GM21529 (cell line): ENCODE measurements around the gene NID1.
"Not testable (repeated sequence)": the region's sequence is repeated elsewhere in the genome, so short reads cannot be mapped to it uniquely, and the experiment has no call there.

Source experiments
- ATAC-seq: cut with Tn5 transposase; IDR thresholded peaks from one replicate; pipeline ENCODE4 v1.9.1; 2021; ENCODE audit not compliant: unreplicated experiment

Gene NID1

DNA sequence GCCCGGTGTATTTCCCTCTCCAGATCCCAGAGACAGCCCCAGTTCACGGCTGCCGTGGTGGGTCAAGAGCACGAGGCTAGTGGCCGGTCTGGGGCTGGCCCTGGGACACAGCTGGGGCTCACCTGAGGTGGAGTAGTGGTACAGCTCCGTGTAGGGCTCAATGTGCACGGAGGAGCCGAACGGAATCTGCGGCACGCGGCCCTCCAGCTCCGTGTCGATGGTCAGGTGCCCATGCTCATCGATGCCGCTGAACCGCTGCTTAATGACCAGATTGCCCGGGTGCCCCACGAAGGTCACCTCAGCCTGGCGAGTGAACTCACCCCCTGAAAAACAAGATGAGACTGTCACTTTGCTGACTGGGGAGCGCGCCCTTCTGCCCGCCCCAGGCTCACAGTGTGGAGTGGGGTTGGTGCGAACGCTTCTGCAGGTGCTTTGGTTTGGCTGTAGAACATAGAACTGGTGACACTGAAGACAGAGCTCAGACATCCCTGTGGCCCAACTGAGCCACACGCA is 35.4 kb downstream of the NID1 start:
- ATAC-seq, result no peak

GRCh38 chr1:236027104-236027503 is 37.8 kb downstream of the NID1 start:
- no peak for ATAC-seq

- ATAC-seq, result no peak
Observed at GRCh38 chr1:236025836-236026235, 39.1 kb downstream of the NID1 start.

DNA sequence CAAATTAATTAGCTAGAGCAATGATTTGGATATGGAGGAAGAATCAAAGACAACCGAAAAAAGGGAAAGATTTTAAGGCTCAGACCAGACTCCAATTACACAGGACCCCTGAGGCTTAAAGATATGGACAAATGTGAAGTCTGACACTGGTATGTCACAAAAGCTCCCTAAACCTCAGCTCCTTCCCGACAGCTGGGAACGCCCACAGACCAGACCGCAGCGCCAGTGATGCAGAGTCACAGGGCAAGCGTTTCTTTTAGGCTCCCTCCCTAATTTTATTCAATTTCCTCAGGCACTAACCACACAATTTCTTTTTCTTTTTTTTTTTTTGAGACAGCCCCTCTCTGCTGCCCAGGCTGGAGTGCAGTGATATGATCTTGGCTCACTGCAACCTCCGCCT is 40.2 kb downstream of the NID1 start:
- ATAC-seq, result no peak

DNA sequence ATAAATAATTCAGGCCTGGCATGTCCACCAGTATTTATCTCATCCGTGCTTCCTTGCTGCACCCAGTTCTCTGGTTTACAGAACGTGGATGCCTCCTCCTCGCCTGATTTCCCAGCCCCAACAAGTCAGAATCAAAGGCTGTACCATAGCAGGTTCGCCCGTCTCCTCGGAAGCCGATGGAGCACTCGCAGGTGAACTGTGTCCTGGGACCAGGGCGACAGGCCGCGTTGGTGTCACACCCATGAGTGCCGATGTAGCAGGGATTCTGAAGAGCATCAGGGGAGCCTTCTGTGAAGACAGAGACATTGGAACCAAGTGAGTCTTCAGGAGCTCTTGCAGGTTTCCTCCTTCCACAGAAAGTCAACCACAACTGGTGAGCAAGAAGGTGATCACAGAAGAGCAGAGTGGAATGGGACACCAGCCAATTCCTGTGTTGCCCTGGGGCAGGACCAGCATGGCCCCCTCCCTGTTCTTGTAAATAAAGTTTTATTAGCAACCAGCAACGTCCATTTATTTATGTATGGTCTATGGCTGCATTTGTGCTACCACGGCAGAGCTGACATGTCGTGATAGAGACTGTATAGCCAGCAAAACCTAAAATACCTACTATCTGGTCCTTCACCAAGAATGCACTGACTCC is 40.8 kb downstream of the NID1 start:
- no peak for ATAC-seq

DNA sequence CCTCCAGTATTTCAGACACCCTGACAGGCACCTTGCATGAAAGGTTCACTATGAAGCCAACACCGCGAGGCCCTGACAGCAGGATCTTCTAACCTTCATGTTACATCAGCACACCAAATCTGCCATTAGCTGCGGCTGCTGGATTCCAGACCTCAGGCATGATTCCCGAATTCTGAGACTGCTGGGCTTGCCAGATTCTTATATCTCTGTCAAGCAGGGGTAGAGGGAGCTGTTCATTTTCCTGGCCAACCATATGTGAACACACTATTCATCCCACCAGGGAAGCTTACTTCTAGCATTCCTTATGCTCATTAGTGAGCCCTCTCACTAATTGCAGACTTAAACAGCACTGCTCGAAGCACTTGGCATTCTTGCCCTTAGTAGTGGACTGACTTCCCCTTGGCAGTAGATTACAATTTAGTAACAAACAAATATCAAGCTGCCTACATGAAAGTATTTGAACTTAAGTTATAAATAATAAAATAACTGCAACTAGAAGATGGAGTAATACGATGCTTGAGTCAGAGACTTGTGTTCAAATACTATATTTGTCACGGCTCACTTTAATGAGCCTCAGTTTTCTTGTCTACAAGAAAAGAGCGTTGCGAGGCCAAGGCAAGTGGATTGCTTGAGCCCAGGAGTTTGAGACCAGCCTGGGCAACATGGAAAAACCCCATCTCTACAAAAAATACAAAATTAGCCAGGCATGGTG is 43.3 kb downstream of the NID1 start:
- no peak for ATAC-seq

- ATAC-seq, result no peak
Observed at GRCh38 chr1:236020359-236021219, 44.3 kb downstream of the NID1 start.

GRCh38 chr1:236018885-236019453 is 45.9 kb downstream of the NID1 start:
- ATAC-seq, result no peak

GRCh38 chr1:236016782-236017400 is 48.0 kb downstream of the NID1 start:
- ATAC-seq, result no peak

DNA sequence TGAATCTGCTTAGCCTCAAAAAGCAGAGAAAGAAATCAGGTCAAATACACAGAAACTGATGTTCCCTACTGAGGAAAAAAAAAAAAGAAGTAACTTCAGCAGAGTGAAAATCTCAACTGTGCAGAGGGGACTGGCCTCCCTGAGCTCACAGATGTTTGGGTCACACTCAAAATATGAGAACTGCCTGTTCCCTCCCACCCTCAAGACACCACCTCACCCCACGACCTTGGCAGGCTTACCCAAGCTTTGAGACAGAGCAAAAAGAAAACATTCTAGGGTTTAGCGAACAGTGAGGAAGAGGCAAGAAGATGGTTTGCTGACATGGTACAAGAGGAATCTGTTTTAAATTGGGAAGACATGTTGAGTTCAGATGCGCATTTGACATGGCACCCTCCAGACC is 48.8 kb downstream of the NID1 start:
- ATAC-seq, result no peak

GRCh38 chr1:236015539-236015938 is 49.4 kb downstream of the NID1 start:
- no peak for ATAC-seq

GRCh38 chr1:236013330-236013729 is 51.6 kb downstream of the NID1 start:
- ATAC-seq, result no peak

DNA sequence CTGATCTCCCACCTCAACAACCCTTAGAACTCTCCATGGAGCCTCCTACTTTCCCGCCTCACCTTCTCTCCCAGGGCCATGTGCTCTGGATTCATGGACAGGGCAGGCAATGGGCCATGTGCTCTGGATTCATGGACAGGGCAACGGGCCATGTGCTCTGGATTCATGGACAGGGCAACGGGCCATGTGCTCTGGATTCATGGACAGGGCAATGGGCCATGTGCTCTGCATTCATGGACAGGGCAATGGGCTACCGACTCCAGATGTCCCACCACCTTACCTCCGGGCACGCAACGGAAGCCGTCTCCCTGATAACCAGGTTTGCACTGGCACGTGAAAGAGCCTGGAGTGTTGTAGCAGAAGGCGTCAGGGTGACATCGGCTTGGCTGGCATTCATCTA is 53.2 kb downstream of the NID1 start:
- ATAC-seq, result no peak

DNA sequence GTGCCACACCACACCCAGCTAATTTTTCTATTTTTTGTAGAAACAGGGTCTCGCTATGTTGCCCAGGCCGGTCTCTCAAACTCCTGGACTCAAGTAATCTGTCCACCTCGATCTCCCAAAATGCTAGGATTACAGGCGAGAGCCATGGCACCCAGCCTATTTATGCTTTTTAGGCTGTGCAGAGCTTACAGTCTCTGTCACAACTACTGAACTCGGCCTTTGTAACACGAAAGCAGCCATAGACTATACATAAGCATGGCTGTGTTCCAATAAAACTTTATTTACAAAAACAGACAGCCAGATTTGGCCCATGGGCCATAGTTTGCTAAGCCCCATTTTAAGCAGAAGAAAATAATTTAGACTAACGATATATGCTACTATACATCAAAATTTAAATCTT is 54.4 kb downstream of the NID1 start:
- ATAC-seq, result no peak

GRCh38 chr1:236009857-236010256 is 55.0 kb downstream of the NID1 start:
- ATAC-seq, result no peak

DNA sequence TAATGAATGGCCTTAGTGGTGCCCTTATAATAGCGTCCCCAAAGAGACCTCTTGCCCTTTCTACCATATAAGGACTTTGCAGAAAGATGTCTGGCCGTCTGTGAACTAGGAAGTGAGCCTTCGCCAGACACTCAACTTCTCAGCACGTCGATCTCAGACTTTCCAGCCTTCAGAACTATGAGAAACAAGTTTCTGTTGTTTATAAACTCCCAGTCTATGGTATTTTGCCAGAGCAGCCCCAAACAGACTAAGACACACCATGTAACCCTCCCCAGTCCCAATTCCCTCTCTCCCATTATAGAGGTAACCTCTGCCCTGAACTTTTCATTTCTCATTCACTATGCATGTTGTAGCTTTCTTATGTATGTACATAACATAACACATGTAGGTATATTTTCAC is 55.7 kb downstream of the NID1 start:
- ATAC-seq, result no peak

- no peak for ATAC-seq
Observed at GRCh38 chr1:236007781-236008180, 57.1 kb downstream of the NID1 start.

DNA sequence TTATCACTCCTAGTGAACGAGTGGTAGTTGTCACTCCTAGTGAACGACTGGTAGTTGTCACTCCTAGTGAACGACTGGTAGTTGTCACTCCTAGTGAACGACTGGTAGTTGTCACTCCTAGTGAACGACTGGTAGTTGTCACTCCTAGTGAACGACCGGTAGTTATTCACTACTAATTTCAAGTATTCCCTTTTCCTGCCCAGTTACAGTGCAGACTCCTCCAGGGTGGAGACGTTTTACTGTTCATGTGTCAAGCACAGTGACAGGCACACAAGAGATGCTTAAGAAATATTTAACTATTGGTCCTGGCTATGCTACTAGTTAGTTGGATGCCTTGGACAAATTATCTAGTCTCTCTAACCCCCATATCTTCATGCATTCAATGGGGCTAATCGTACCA is 61.8 kb downstream of the NID1 start:
- ATAC-seq, result not testable (repeated sequence)

DNA sequence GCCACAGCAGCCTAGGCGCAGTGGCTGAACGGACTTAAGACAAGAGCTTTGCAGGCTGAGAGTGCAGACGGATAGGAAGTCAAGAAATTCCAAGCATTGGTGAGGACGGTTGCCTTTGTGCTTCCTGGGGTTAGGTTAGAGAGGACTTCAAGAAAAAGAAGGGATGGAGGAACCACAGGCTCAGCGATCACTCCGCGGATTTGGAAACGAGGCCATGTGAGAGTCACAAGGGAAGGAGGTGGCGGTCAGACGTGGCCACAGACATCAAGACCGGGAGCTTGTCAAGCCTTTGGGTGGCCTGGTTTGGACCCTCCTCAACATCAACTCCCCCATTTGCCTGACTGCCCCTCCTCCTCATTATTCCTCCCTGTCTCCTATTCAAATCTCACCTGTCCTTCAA is 62.3 kb downstream of the NID1 start:
- no peak for ATAC-seq

- no peak for ATAC-seq
Observed at GRCh38 chr1:236002025-236002390, 62.9 kb downstream of the NID1 start.

- ATAC-seq, result no peak
Observed at GRCh38 chr1:236000781-236001180, 64.1 kb downstream of the NID1 start.
